Fibroblast of the aortic adventitia (primary cell): ENCODE data around the gene ADD2. TPM values are rescaled to one million over a fixed set of nuclear protein-coding genes. Genes with fewer than 3 reads are reported as not detected.

Experiments used
- DNase-seq: peaks from one replicate; pipeline ENCODE4 v3.0.0-alpha.2; 2010; ENCODE audit warnings: low read depth
- H3K4me3 ChIP-seq: 2 replicates; pipeline ENCODE4 v1.5.1; 2011; ENCODE audit warnings: low read depth, mild to moderate bottlenecking, control low read depth, low read length, moderate library complexity
- CTCF ChIP-seq: IDR thresholded peaks from 2 replicates; pipeline ENCODE4 v1.5.1; 2011; ENCODE audit warnings: mild to moderate bottlenecking, low read length, control low read depth, inconsistent platforms; ENCODE audit not compliant: insufficient read depth
- total RNA-seq: library from RNA; depleted of rRNA; stranded (reverse); fragments of >200 nt; gene quantifications from 2 replicates; pipeline ENCODE4 v1.2.3, GENCODE V29; 2012; ENCODE audit warnings: low replicate concordance

ADD2 gene
- total RNA-seq, 1 donor, result 0.36 TPM

GRCh38 chr2:70732766-70733645 is 35.0 kb downstream of the ADD2 start:
- TF ChIP-seq CTCF, result no peak
- no peak for DNase-seq

GRCh38 chr2:70730730-70731129 is 37.3 kb downstream of the ADD2 start:
- H3K4me3 ChIP-seq, result no peak overlapping the region
- TF ChIP-seq CTCF, result no peak
- no peak for DNase-seq

More at GRCh38 chr2:70732766-70733645, 35.0 kb downstream of the ADD2 start:
- H3K4me3 ChIP-seq, result no peak overlapping the region

GRCh38 chr2:70729647-70730046 is 38.4 kb downstream of the ADD2 start:
- TF ChIP-seq CTCF, result no peak
- DNase-seq, result no peak
- H3K4me3 ChIP-seq, result no peak overlapping the region

GRCh38 chr2:70728128-70728527 is 39.9 kb downstream of the ADD2 start:
- no peak overlapping the region for H3K4me3 ChIP-seq
- no peak for TF ChIP-seq CTCF
- DNase-seq, result no peak

- TF ChIP-seq CTCF, result no peak
- DNase-seq, result peak; percentile 6
- H3K4me3 ChIP-seq, result no peak overlapping the region
Measured at GRCh38 chr2:70726947-70727725, 40.9 kb downstream of the ADD2 start.

- no peak overlapping the region for H3K4me3 ChIP-seq
- no peak for TF ChIP-seq CTCF
- DNase-seq, result no peak
Measured at GRCh38 chr2:70725505-70725904, 42.5 kb downstream of the ADD2 start.
